ENCODE measurements around the gene KIAA0232. TPM values are rescaled to one million over a fixed set of nuclear protein-coding genes. Genes with fewer than 3 reads are reported as not detected.

KIAA0232 gene
- total and polyA plus RNA-seq, 9 of the 15 experiments (the other 6 are each of a cell fraction or from before 2014, with no cell fraction given): 3.5 to 17.4 (median 13.0) TPM

GRCh38 chr4:6896035-6896434 is 113.5 kb downstream of the KIAA0232 start:
- CTCF ChIA-PET (ENCODE audit: low intra/inter-chr PET ratio): no interaction called here
- ATAC-seq: peak; percentile 47
- in situ Hi-C loops (cut with MboI) (no loop called here), intact Hi-C loops (cut with micrococcal nuclease) (no loop called here)
- BruUV-seq (replicated peaks): no TSS peak
- Histone ChIP-seq H4K20me1 (replicated peaks; ENCODE audit: control insufficient read depth, insufficient read depth, low read length) (no peaks in the 10 kb centered on the region), H3K27ac (ENCODE audit: extremely low read depth, low read depth, low read length) (peak overlapping the region; percentile 65), H3K9me3 (replicated peaks; ENCODE audit: control insufficient read depth, insufficient read depth, low read depth, low read length) (no peaks in the 10 kb centered on the region), H3K4me2 (ENCODE audit: insufficient read depth, low read length) (peak overlapping the region; percentile 42), H3K79me2 (ENCODE audit: control insufficient read depth, insufficient read depth, low read length) (no peaks in the 10 kb centered on the region), H3K9me1 (ENCODE audit: control insufficient read depth, insufficient read depth, low read length) (no peaks in the 10 kb centered on the region), H3K4me1 (replicated peaks in 1 of 2; ENCODE audit: control insufficient read depth in 2 of 2, insufficient read depth in 2 of 2, low read length in 2 of 2) (peaks cover 34 to 44% of the 10 kb centered on the region in 2 experiments), H2AFZ (ENCODE audit: low read depth, low read length) (peak overlapping the region; percentile 97), H3K36me3 (ENCODE audit: control insufficient read depth, insufficient read depth, low read length) (no peaks in the 10 kb centered on the region), H3K9ac (ENCODE audit: insufficient read depth in 1 of 2, low read depth in 2 of 2, low read length in 2 of 2) (peak overlapping the region in 1 of 2 experiments; percentile 29; a peak in 1 of 4 replicates), H3K27me3 (ENCODE audit: control insufficient read depth in 2 of 2, insufficient read depth in 2 of 2, low read length in 2 of 2) (no peaks in the 10 kb centered on the region), H3K4me3 (no peak overlapping the region)
- FAIRE-seq: no peak
- 35% methylated on average over 5 of the region's 5 CpGs for WGBS (ENCODE audit: insufficient coverage, low coverage, missing lambda C conversion rate)
- peak in 3 of 4 experiments; percentile 42 to 56 (median 47) for DNase-seq (ENCODE audit: extremely low read depth in 1 of 4, low spot score in 3 of 4)
- POLR2A ChIA-PET: interaction anchor here (0.6 to 2.9 kb wide), 8 partner anchors 9 to 1163 kb away, joined by 3 to 12 read pairs (median 6); partner anchors contain the start of gene TBC1D14
- TF ChIP-seq ZNF274 (IDR thresholded peaks at IDR 0.05; ENCODE audit: borderline replicate concordance, low read depth, low read length) (no peak), ELF1 (tag; IDR thresholded peaks at IDR 0.05) (0 out of 2 replicates have a peak, but pooled peaks have one; percentile 28), MLLT1 (IDR thresholded peaks at IDR 0.05) (0 out of 4 replicates have a peak, but pooled peaks of 1 of the 2 experiments have one; percentile 26), ZBTB33 (CRISPR knock-in tag; IDR thresholded peaks at IDR 0.05) (0 out of 2 replicates have a peak, but pooled peaks have one; percentile 45), TBP (optimal IDR thresholded peaks at IDR 0.05; ENCODE audit: low read depth, low read length) (peak; percentile 48), RREB1 (CRISPR knock-in tag; IDR thresholded peaks at IDR 0.05) (no peak), RNF2 (IDR thresholded peaks at IDR 0.05) (no peak), CEBPZ (IDR thresholded peaks at IDR 0.05; ENCODE audit: borderline replicate concordance, low read depth, low read length) (no peak)

Measured in K562 (cell line).